Astrocyte of the cerebellum (primary cell): ENCODE measurements around the gene TMEM86A.
"Not testable (repeated sequence)": the region's sequence is repeated elsewhere in the genome, so short reads cannot be mapped to it uniquely, and the experiment has no call there.

Source experiments
- DNase-seq: peaks from one replicate; pipeline ENCODE4 v3.0.0-alpha.2; 2011; ENCODE audit warnings: low read depth
- H3K4me3 ChIP-seq: 2 replicates; pipeline ENCODE4 v1.5.1; 2011; ENCODE audit warnings: mild to moderate bottlenecking, low read depth, low read length, moderate library complexity
- CTCF ChIP-seq: IDR thresholded peaks from 2 replicates; pipeline ENCODE4 v1.5.1; 2012; ENCODE audit warnings: low read length, low read depth, moderate library complexity, mild to moderate bottlenecking; ENCODE audit errors: missing control alignments
- in situ Hi-C: cut with HindIII; loops from 2 replicates; pipeline ENCODE4 v1.10.0; 2017; ENCODE audit warnings: low sequenced_read_pairs

TMEM86A gene, protein sequence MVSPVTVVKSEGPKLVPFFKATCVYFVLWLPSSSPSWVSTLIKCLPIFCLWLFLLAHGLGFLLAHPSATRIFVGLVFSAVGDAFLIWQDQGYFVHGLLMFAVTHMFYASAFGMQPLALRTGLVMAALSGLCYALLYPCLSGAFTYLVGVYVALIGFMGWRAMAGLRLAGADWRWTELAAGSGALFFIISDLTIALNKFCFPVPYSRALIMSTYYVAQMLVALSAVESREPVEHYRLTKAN

DNA sequence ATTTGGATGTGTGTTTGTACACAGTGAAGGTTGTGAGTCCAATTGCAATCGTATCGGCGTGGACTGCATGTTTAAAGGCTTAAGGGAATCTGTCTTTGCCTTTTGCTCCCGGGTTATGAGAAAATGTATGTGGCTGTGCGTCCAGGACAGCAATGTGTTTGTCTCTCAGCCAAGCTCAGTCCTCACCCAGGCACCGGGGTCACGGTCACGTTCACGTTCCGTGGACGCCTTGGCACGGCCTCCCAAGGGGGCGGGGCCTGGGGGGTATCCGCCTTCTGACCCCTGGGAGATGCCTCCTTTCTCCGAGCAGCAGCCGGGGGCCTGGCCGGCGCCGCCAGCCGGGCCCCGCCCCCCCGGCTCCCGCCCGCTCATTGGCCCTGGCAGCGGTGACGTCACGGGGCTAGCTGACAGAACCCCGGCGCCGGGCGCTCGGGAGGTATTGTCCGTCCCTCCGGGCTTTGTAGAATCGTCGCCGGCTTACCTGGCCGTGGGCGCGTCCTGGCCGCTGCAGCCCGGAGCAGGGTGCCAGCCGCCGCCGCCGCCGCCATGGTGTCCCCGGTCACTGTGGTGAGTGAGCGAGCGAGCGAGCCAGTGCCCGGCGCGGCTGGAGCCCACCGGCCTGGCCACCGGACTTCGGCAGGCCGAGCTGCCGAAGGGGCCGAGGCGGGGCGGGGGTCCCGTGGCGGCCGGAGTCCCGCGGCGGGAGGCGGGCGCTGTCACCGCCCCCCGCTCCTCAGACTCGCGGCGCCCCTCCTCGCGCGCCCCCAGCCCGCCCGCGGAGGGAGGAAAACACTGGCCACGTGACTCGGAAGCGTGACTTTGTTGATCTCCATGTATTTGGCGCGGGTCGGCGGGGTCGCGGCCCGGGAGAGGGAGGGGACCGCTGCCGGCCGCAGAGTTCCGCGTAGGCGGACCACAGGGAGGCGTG is at the start of gene TMEM86A:
Gene TMEM86A (plus strand): TSS at position 439 of the 928 bp plus-strand sequence. CDS start 108 bp downstream, at position 547.
- no peak for DNase-seq
- TF ChIP-seq CTCF = no peak
- H3K4me3 ChIP-seq = peak within 1 kb of the TSS; percentile 54
- in situ Hi-C loops = no loop called here

GRCh38 chr11:18650353-18650752 is 48.2 kb upstream of the TMEM86A start:
- in situ Hi-C loops = no loop called here
- no peak for TF ChIP-seq CTCF
- DNase-seq = no peak
- no peak overlapping the region for H3K4me3 ChIP-seq

GRCh38 chr11:18650859-18651557 is 47.6 kb upstream of the TMEM86A start:
- DNase-seq = peak; percentile 26

DNA sequence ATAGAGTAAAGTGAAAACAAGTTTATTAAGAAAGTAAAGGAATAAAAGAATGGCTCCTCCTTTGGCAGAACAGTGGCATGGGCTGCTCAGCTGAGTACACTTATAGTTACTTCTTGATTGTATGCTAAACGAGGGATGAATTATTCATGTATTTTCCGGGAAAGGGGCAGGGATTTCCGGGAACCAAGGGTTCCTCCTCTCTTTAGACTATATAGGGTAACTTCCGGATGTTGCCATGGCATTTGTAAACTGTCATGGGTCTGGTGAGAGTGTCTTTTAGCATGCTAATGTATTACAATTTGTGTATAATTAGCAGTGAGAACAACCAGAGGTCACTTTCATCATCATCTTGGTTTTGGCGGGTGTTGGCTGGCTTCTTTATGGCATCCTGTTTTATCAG is 40.9 kb upstream of the TMEM86A start:
- H3K4me3 ChIP-seq = no peak overlapping the region
- in situ Hi-C loops = no loop called here
- TF ChIP-seq CTCF = no peak
- no peak for DNase-seq

More at GRCh38 chr11:18650859-18651557, 47.6 kb upstream of the TMEM86A start:
- TF ChIP-seq CTCF = peak; percentile 52
- no peak overlapping the region for H3K4me3 ChIP-seq
- in situ Hi-C loops = no loop called here

DNA sequence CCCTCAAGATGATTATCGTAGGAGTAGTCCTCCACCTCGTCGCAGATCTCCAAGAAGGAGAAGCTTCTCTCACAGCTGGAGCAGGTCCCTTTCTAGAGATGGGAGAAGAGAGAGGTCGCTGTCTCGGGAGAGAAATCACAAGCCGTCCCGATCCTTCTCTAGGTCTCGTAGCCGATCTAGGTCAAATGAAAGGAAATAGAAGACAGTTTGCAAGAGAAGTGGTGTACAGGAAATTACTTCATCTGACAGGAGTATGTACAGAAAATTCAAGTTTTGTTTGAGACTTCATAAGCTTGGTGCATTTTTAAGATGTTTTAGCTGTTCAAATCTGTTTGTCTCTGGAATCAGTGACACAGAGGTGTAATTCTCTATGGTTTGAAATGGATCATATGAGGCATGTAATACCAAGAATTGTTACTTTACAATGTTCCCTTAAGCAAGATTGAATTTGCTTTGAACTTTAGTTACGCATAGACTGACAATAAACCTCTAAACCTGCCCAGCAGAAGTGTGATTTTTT is 33.2 kb upstream of the TMEM86A start:
- H3K4me3 ChIP-seq, in situ Hi-C loops, DNase-seq: not testable (repeated sequence)

DNA sequence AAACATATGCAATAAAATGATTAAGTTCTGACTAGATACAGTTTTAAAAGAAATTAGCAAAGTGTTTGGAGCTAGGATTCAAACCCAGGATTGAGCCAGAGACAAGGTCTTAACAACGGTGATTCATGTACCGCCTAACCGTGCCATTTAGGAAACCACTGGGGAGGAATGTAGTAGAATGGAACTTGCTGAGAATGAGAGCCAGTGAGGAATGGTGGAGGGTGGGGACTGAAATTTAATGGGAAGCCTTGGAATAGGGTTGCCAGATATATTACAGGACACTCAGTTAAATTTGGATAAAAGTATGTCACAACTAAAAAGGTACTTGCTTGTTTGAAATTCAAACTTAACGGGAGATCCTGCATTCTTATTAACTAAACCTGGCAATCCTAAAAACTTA is 30.4 kb upstream of the TMEM86A start:
- TF ChIP-seq CTCF = no peak
- in situ Hi-C loops = no loop called here
- H3K4me3 ChIP-seq = no peak overlapping the region
- no peak for DNase-seq
